ENCODE results near the gene SLC14A1. TPM values are rescaled to one million over a fixed set of nuclear protein-coding genes. Genes with fewer than 3 reads are reported as not detected.
A peak's percentile ranks its signal among the peaks of the same experiment; 100 is the strongest.

Gene SLC14A1
- total RNA-seq, 4 donors from 2014 or later: 3.0 to 16.0 (median 10.1) TPM

- Histone ChIP-seq H3K27ac (no peak overlapping the region), H3K9me3 (no peaks in the 10 kb centered on the region), H3K4me3 (no peak overlapping the region), H3K27me3 (no peaks in the 10 kb centered on the region), H3K4me1 (no peaks in the 10 kb centered on the region), H3K36me3 (no peaks in the 10 kb centered on the region)
- WGBS: 73% methylated on average over 4 of the region's 4 CpGs
- DNase-seq (ENCODE audit: low spot score in 2 of 2): no peak
- no peak for TF ChIP-seq CTCF (IDR thresholded peaks at IDR 0.05)
- TF ChIP-seq POLR2AphosphoS5 (IDR thresholded peaks at IDR 0.05): no peak
- TF ChIP-seq POLR2A (IDR thresholded peaks at IDR 0.05): no peak
- TF ChIP-seq EP300 (IDR thresholded peaks at IDR 0.05): no peak
Measured at GRCh38 chr18:45688833-45689232, 35.1 kb upstream of the SLC14A1 start.

- Histone ChIP-seq H3K9me3 (no peaks in the 10 kb centered on the region), H3K27me3 (no peaks in the 10 kb centered on the region), H3K4me1 (no peaks in the 10 kb centered on the region), H3K36me3 (no peaks in the 10 kb centered on the region), H3K4me3 (no peak overlapping the region), H3K27ac (no peak overlapping the region)
- 78% methylated on average over 4 of the region's 4 CpGs for WGBS
- TF ChIP-seq POLR2AphosphoS5 (IDR thresholded peaks at IDR 0.05) (no peak), EP300 (IDR thresholded peaks at IDR 0.05) (no peak), CTCF (IDR thresholded peaks at IDR 0.05) (no peak), POLR2A (IDR thresholded peaks at IDR 0.05) (no peak)
- no peak for DNase-seq (ENCODE audit: low spot score in 2 of 2)
Measured at GRCh38 chr18:45689396-45689795, 34.6 kb upstream of the SLC14A1 start.

GRCh38 chr18:45690975-45691815 lies 32.8 kb upstream of the SLC14A1 start:
- Histone ChIP-seq H3K4me3 (no peak overlapping the region), H3K9me3 (no peaks in the 10 kb centered on the region), H3K27ac (no peak overlapping the region), H3K36me3 (no peaks in the 10 kb centered on the region), H3K4me1 (no peaks in the 10 kb centered on the region), H3K27me3 (peaks cover 2% of the 10 kb centered on the region)
- WGBS: 10% methylated on average over 12 of the region's 12 CpGs
- DNase-seq (ENCODE audit: low spot score in 2 of 2): peak in 1 of 2 donors; percentile 88
- no peak for TF ChIP-seq POLR2AphosphoS5 (IDR thresholded peaks at IDR 0.05)
- TF ChIP-seq POLR2A (IDR thresholded peaks at IDR 0.05): no peak
- TF ChIP-seq EP300 (IDR thresholded peaks at IDR 0.05): no peak
- peak; percentile 49 to 63 for TF ChIP-seq CTCF (IDR thresholded peaks at IDR 0.05)

GRCh38 chr18:45691816-45692179 lies 32.2 kb upstream of the SLC14A1 start:
- WGBS: 60% methylated on average over 7 of the region's 7 CpGs
- DNase-seq (ENCODE audit: low spot score in 2 of 2): no peak
- no peaks in the 10 kb centered on the region for H3K36me3 ChIP-seq
- TF ChIP-seq EP300 (IDR thresholded peaks at IDR 0.05): no peak
- TF ChIP-seq CTCF (IDR thresholded peaks at IDR 0.05): no peak
- TF ChIP-seq POLR2A (IDR thresholded peaks at IDR 0.05): no peak
- TF ChIP-seq POLR2AphosphoS5 (IDR thresholded peaks at IDR 0.05): no peak
- peaks cover 2% of the 10 kb centered on the region for H3K27me3 ChIP-seq
- no peaks in the 10 kb centered on the region for H3K9me3 ChIP-seq
- no peak overlapping the region for H3K4me3 ChIP-seq
- no peaks in the 10 kb centered on the region for H3K4me1 ChIP-seq
- no peak overlapping the region for H3K27ac ChIP-seq

- no peak for DNase-seq (ENCODE audit: low spot score in 2 of 2)
- Histone ChIP-seq H3K4me3 (no peak overlapping the region), H3K4me1 (no peaks in the 10 kb centered on the region), H3K36me3 (no peaks in the 10 kb centered on the region), H3K9me3 (peaks cover 4% of the 10 kb centered on the region), H3K27ac (no peak overlapping the region), H3K27me3 (no peaks in the 10 kb centered on the region)
- TF ChIP-seq EP300 (IDR thresholded peaks at IDR 0.05) (no peak), POLR2A (IDR thresholded peaks at IDR 0.05) (no peak), POLR2AphosphoS5 (IDR thresholded peaks at IDR 0.05) (no peak), CTCF (IDR thresholded peaks at IDR 0.05) (no peak)
- 96% methylated on average over 1 of the region's 1 CpG for WGBS
Measured at GRCh38 chr18:45702708-45703265, 21.2 kb upstream of the SLC14A1 start.

Measured in suprapubic skin (tissue), 4 donors.